NCI-H1048 (cell line): ENCODE measurements around the gene ZNF436.
"Not testable (repeated sequence)": the region's sequence is repeated elsewhere in the genome, so short reads cannot be mapped to it uniquely, and the experiment has no call there.

Experiments
- DNase-seq: peaks from one replicate; lab custom pipeline; 2025; lab: John Stamatoyannopoulos, UW

The ZNF436 gene

GRCh38 chr1:23366598-23366997 lies 3.0 kb downstream of the ZNF436 start:
- DNase-seq: no peak

GRCh38 chr1:23366146-23366545 lies 3.5 kb downstream of the ZNF436 start:
- no peak for DNase-seq

DNA sequence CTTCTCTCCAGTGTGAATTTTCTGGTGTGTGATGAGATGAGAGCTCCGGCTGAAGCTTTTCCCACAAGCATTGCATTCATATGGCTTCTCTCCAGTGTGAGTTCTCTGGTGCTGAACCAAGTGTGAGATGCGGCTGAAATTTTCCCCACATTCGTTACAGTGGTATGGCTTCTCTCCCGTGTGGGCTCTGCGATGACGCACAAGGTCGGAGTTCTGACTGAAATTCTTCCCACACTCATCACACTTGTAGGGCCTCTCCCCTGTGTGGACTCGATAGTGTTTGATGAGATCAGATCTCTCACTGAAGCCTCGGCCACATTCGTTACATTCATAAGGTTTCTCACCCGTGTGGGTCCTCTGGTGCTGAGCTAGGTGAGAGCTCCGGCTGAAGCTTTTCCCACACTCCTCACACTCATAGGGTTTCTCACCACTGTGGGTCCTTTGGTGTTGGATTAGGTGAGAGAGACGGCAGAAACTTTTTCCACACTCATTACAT lies 7.4 kb downstream of the ZNF436 start:
- no peak for DNase-seq

DNA sequence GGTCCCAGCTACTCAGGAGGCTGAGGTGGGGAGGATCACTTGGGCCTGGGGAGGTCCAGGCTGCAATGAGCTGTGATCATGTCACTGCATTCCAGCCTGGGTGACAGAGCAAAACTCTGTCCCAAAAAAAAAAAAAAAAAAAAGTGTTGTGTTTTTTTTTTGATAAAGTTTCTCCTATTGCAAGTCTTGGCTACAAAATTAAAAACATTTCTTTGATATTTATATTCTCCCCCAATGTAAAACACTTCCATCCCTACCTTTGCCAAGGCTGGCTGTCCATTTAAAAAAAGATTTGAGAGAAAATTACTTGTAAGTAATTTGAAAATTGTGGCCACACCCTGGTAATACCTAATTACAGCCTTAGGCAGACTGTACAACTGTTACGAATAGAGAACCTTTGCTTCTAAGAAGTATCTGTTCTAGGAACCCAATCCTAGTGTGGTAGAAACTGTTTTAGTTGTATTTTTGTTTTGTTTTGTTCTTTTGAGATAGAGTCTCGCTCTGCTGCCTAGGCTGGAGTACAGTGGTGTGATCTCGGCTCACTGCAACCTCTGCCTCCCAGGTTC lies 11.2 kb downstream of the ZNF436 start:
- no peak for DNase-seq

- DNase-seq: no peak
Measured at GRCh38 chr1:23357138-23357908, 12.3 kb downstream of the ZNF436 start.

DNA sequence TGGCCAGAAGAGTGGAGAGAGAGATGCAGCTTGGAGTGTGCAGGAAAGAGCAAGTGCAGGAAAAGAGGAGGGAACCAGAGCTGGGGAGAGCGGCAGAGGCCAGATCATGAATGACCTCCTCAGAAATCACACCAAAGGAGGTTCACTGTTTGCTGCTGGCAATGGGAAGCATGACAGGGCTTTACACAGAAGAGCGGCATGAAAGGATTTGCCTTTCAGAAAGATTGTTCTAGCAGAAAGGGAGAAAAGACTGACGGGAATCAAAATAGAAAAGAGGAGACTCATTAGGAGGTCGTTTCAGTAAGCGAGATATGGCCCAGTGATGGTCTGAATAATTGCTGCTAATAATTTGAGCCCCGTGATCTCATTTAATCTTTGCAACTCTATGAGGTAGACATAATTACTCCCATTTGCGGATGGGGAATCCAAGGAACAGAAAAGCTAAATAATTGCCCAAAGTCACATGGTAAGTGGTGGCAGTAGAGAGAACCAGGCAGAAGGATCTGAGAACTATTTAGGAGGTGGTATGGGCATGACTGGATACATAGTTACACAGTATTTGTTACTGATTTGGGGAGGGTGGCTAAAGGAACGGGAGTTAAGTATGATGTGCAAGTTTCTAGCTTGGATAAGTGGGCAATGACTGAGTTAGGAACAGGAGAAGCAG lies 13.0 kb downstream of the ZNF436 start:
- no peak for DNase-seq

GRCh38 chr1:23354245-23354644 lies 15.4 kb downstream of the ZNF436 start:
- DNase-seq: no peak

GRCh38 chr1:23352096-23352695 lies 17.4 kb downstream of the ZNF436 start:
- no peak for DNase-seq

- DNase-seq: no peak
Measured at GRCh38 chr1:23345920-23346319, 23.7 kb downstream of the ZNF436 start.

DNA sequence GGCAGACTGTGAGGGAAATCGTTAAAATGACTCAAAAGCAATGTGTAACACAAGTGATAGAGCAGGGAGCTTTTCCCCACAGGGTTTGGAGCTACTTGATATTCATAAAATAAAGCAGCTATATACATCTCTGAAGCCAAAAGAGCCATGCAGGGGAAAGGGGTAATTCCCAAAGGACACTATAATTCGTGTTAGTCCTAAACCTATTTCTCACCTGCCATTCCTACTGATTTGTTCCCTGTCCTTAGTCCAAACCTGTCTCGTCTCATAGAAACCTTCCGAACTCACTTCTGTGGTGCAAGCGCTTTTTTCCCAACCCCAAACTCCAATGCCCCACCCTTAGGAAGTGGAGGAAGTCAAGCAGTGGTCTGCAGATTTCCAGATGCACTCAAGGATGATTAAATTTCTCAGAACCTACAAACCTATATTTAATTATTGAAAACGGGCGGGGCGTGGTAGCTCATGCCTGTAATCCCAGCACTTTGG lies 24.6 kb downstream of the ZNF436 start:
- no peak for DNase-seq

- DNase-seq: peak; percentile 97
Measured at GRCh38 chr1:23344111-23344986, 25.3 kb downstream of the ZNF436 start, which contains the start of gene HNRNPR. Gene HNRNPR, minus strand, starts transcription at chr1:23344284. Its CDS starts 3,276 bp downstream, at chr1:23341008.

DNA sequence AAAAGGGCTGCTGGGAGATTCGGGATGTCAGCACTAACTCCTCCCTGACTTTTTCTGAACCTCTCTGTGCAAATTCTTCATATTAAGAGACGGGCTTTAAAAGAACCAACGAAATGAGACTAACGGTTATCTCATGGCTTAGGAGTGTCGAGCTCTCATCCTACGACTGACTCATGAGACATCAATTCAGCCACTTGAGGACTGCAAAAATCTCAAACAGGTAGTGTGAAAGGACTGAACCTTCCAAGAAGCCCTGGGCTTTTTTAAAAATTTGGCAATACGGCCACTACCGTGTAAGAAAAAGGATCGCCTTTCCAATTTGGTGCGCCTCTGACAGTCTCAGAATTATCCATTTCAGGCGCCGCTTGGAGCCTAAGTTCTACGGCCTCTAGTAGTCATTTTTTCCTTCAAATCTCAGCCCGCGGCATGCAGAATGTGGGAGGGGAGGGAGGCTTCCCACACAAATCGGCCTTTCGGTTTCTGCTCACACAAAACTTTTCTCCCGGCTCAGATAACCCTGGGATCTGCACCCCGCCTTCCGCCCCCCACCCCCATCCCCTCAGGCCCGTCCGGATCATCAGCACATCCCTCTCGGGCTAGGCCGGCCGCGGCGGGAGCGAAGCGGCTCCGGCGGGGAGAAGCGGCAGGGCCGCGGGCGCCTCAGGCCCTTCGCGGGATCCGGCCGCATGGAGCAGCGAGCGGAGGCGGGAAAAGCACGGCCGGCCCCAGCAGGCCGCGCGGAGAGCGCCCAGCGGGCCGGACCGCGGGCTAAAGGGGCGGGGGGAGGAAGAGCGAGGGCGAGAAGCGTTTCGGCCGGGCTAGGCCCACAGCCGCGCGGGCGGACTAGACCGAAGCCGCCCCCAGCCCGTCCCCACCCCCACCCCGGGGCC lies 26.2 kb downstream of the ZNF436 start:
- no peak for DNase-seq

DNA sequence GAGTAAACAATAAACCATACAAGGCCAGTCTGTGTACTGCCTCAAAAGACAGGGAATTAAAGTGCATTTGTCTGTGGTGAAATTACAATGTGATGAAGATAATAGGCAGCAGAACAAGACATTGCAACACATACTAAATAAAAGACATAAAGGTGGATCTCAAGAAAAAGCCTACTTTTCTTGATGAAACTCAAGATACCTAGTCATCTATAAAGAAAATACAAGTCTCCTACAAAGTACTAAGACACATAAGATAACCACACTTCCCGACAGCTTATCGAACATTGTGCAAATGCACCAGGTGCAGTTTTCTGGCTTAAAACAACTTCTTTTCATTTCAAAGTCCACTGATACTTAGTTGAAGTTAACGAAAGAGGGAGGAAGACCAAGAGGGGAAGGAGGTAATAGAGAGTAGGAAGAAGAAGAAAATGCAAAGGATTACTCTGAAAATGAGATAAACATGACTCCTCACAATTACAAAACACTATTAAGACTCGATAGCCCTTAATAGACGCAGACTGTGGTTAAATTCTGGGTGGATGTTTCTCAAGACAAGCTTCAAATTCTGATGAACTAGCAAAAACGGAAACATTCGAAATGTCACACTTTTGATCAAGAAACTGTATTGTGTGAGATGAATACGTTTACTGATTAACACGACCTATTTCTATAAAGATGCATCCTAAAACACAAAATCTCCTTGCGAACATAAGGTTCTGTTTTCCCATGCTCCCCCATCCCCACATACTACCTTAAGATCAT lies 27.5 kb downstream of the ZNF436 start:
- DNase-seq: no peak

DNA sequence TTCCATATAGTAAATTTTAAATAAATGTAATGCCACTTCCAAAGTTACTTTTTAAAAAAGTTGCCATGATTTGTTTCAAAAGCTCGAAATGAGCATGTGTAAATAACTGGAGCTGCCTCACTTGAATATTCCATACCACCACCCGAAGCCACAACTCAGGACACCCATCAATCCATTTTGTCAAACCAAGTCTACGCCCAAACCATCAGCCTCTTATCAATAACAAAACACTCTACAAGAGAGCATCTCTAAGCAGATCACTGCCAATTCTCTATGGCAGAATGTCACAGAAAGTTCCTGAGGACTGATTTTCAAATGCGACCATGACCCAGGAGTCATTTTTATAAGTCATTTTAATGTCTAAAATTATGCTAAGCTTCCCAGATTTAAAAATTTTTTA lies 30.0 kb downstream of the ZNF436 start:
- DNase-seq: no peak

- DNase-seq: no peak
Measured at GRCh38 chr1:23337869-23338268, 31.8 kb downstream of the ZNF436 start.

GRCh38 chr1:23331713-23332112 lies 37.9 kb downstream of the ZNF436 start:
- DNase-seq: no peak

DNA sequence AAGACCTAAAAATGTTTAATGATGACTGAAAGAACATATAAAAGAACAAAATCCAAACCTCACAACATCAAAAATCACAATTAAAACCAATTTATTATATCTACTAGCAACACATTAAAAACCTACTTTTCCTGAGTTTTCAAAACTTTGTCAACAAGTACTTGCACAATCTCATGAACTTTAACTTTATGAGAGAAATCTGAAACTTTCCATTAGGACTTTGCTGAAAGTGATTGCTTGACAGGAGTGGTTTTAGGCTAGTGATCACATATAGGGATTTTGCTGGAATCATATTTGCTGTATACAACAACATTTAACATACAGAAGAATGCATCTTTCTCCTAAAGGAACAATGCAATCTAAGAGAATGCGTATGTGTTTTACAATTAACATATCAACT lies 38.8 kb downstream of the ZNF436 start:
- DNase-seq: no peak

GRCh38 chr1:23325393-23325792 lies 44.2 kb downstream of the ZNF436 start:
- DNase-seq: no peak

- no peak for DNase-seq
Measured at GRCh38 chr1:23322770-23323169, 46.9 kb downstream of the ZNF436 start.

- DNase-seq: not testable (repeated sequence)
Measured at GRCh38 chr1:23310280-23310679, 59.4 kb downstream of the ZNF436 start.
